Prostate gland (tissue), 2 donors: ENCODE measurements around the gene KCNAB1. TPM values are rescaled to one million over a fixed set of nuclear protein-coding genes. Genes with fewer than 3 reads are reported as not detected.
A peak's percentile ranks its signal among the peaks of the same experiment; 100 is the strongest.

Experiments
- DNase-seq: peaks from one replicate; pipeline ENCODE4 v3.0.0-alpha.2; 2019; ENCODE audit warnings: low spot score
- H3K27ac ChIP-seq, 2 donors: fragments of 200-600 bp; sonication (generic); 2 replicates each; pipeline ENCODE4 v1.5.1; 2017 to 2019
- H3K27me3 ChIP-seq: fragments of 200-600 bp; sonication (generic); replicated peaks from 2 replicates; pipeline ENCODE4 v1.5.1; 2019; ENCODE audit not compliant: insufficient read depth
- H3K36me3 ChIP-seq, 2 donors: fragments of 200-600 bp; sonication (generic); 1 replicate in 1 of 2; 2 replicates in 1 of 2; pipeline versions ENCODE4 v1.5.1 to v1.8.1; 2017 to 2019
- H3K4me1 ChIP-seq: fragments of 200-600 bp; sonication (generic); replicated peaks from 2 replicates; pipeline ENCODE4 v1.5.1; 2019
- H3K4me3 ChIP-seq, 2 donors: fragments of 200-600 bp; sonication (generic); 2 replicates each; pipeline ENCODE4 v1.5.1; 2017 to 2019
- H3K9me3 ChIP-seq: fragments of 200-600 bp; sonication (generic); 2 replicates; pipeline ENCODE4 v1.5.1; 2017
- CTCF ChIP-seq, 4 experiments: fragments of 200-600 bp in 2 of 4; fragments of 450-650 bp in 2 of 4; sonication (generic) in 2 of 4; IDR thresholded peaks; 1 replicate in 3 of 4; 2 replicates in 1 of 4; pipeline ENCODE4 v1.5.1; 2016 to 2019; ENCODE audit warnings: antibody characterized with exemption in 4 of 4, mild to moderate bottlenecking in 2 of 4, moderate library complexity in 2 of 4
- POLR2A ChIP-seq: fragments of 450-650 bp; IDR thresholded peaks from one replicate; pipeline ENCODE4 v1.6.1; 2016; ENCODE audit warnings: antibody characterized with exemption, mild to moderate bottlenecking
- POLR2AphosphoS5 ChIP-seq: sonication (generic); formaldehyde crosslinking; IDR thresholded peaks from one replicate; pipeline ENCODE4 v1.6.1; 2017; ENCODE audit warnings: antibody characterized with exemption
- WGBS: methylation state at CpG from one replicate; pipeline ENCODE4 v1.1.5; 2018; 5-methylcytosine and 5-hydroxymethylcytosine counted together
- intact Hi-C: fragments of 100-400 bp; cut with DNase I; formaldehyde crosslinking; loops from one replicate; pipeline ENCODE4 v1.14.2; 2022
- total RNA-seq, 2 donors: library from RNA; depleted of rRNA; stranded (reverse); fragments of >200 nt; gene quantifications; one replicate each; pipeline ENCODE4 v1.1.0, GENCODE V29; 2016

KCNAB1 gene
- total RNA-seq, 2 donors from 2014 or later = 5.2 to 9.5 TPM

- DNase-seq = no peak
- Histone ChIP-seq H3K27ac (no peak overlapping the region), H3K4me3 (no peak overlapping the region), H3K27me3 (no peaks in the 10 kb centered on the region), H3K36me3 (no peaks in the 10 kb centered on the region), H3K4me1 (no peaks in the 10 kb centered on the region), H3K9me3 (no peaks in the 10 kb centered on the region)
- WGBS = 87% methylated on average over 1 of the region's 1 CpG
- intact Hi-C loops = no loop called here
- TF ChIP-seq CTCF (IDR thresholded peaks at IDR 0.05) (peak in 1 of 4 experiments; percentile 13), POLR2AphosphoS5 (no peak)
Observed at GRCh38 chr3:156448300-156448699, 327.9 kb downstream of the KCNAB1 start.

GRCh38 chr3:156449710-156450574 is 329.6 kb downstream of the KCNAB1 start:
- H3K9me3 ChIP-seq = no peaks in the 10 kb centered on the region
- H3K36me3 ChIP-seq = no peaks in the 10 kb centered on the region
- TF ChIP-seq POLR2A (no peak), POLR2AphosphoS5 (no peak), CTCF (IDR thresholded peaks at IDR 0.05) (peak in 3 of 4 experiments; percentile 40 to 52 (median 42))
- H3K27ac ChIP-seq = no peak overlapping the region
- H3K4me1 ChIP-seq = no peaks in the 10 kb centered on the region
- intact Hi-C loops = loop anchor here (10.0 kb wide), 1 partner anchor 295 kb away; no protein-coding TSS in a partner anchor
- no peak overlapping the region for H3K4me3 ChIP-seq
- peak; percentile 10 for DNase-seq
- WGBS = 62% methylated on average over 2 of the region's 2 CpGs
- no peaks in the 10 kb centered on the region for H3K27me3 ChIP-seq

- Histone ChIP-seq H3K9me3 (no peaks in the 10 kb centered on the region), H3K4me1 (no peaks in the 10 kb centered on the region), H3K36me3 (no peaks in the 10 kb centered on the region), H3K27me3 (no peaks in the 10 kb centered on the region), H3K27ac (no peak overlapping the region), H3K4me3 (no peak overlapping the region)
- intact Hi-C loops = loop anchor here (10.0 kb wide), 1 partner anchor 301 kb away; no protein-coding TSS in a partner anchor
- no peak for DNase-seq
- 84% methylated on average over 4 of the region's 4 CpGs for WGBS
- TF ChIP-seq CTCF (IDR thresholded peaks at IDR 0.05) = no peak
- no peak for TF ChIP-seq POLR2A
- no peak for TF ChIP-seq POLR2AphosphoS5
Observed at GRCh38 chr3:156455839-156456238, 335.5 kb downstream of the KCNAB1 start.

GRCh38 chr3:156456771-156457224 is 336.4 kb downstream of the KCNAB1 start:
- no peak for TF ChIP-seq POLR2A
- TF ChIP-seq CTCF (IDR thresholded peaks at IDR 0.05) = no peak
- TF ChIP-seq POLR2AphosphoS5 = no peak
- Histone ChIP-seq H3K27me3 (no peaks in the 10 kb centered on the region), H3K9me3 (no peaks in the 10 kb centered on the region), H3K36me3 (no peaks in the 10 kb centered on the region), H3K4me1 (no peaks in the 10 kb centered on the region), H3K27ac (no peak overlapping the region), H3K4me3 (no peak overlapping the region)
- intact Hi-C loops = loop anchor here (10.0 kb wide), 1 partner anchor 302 kb away; no protein-coding TSS in a partner anchor
- 64% methylated on average over 5 of the region's 5 CpGs for WGBS
- peak; percentile 7 for DNase-seq
